Tibial nerve (tissue), 3 donors: ENCODE data around the gene ANKRD9.

Source experiments
- CTCF ChIP-seq, 5 experiments: fragments of 200-600 bp in 3 of 5; fragments of 450-650 bp in 2 of 5; sonication (generic) in 3 of 5; IDR thresholded peaks; one replicate each; pipeline ENCODE4 v1.5.1; 2016 to 2019; ENCODE audit warnings: antibody characterized with exemption in 5 of 5, mild to moderate bottlenecking in 3 of 5, moderate library complexity in 2 of 5
- POLR2A ChIP-seq, 2 donors: fragments of 450-650 bp; IDR thresholded peaks; one replicate each; pipeline ENCODE4 v1.6.1; 2017; ENCODE audit warnings: antibody characterized with exemption in 2 of 2, mild to moderate bottlenecking in 2 of 2, moderate library complexity in 2 of 2

- TF ChIP-seq CTCF (IDR thresholded peaks at IDR 0.05) (no peak), POLR2A (IDR thresholded peaks at IDR 0.05) (no peak)
These were observed 45.6 kb downstream of the ANKRD9 start for GRCh38 chr14:102464006-102464405.
